Activated naive CD8-positive, alpha-beta T cell treated with anti-CD3 and anti-CD28 coated beads for 36 hours (primary cell): ENCODE results near the gene MCF2L. TPM values are rescaled to one million over a fixed set of nuclear protein-coding genes. Genes with fewer than 3 reads are reported as not detected.
"Not testable (repeated sequence)": the region's sequence is repeated elsewhere in the genome, so short reads cannot be mapped to it uniquely, and the experiment has no call there.

Experiments used
- DNase-seq: peaks from one replicate; pipeline ENCODE4 v3.0.0; 2021
- H3K27ac Mint-ChIP-seq: one replicate; pipeline ENCODE4 v1.8.0; 2022; ENCODE audit warnings: mild to moderate bottlenecking, moderate library complexity, mixed read lengths
- H3K27me3 Mint-ChIP-seq: one replicate; pipeline ENCODE4 v1.8.0; 2022; ENCODE audit warnings: mild to moderate bottlenecking, mixed read lengths
- H3K36me3 Mint-ChIP-seq: one replicate; pipeline ENCODE4 v1.8.0; 2021; ENCODE audit warnings: mild to moderate bottlenecking, mixed read lengths
- H3K4me1 Mint-ChIP-seq: one replicate; pipeline ENCODE4 v1.8.0; 2021; ENCODE audit warnings: mixed read lengths
- H3K4me3 Mint-ChIP-seq: one replicate; pipeline ENCODE4 v1.8.0; 2022; ENCODE audit warnings: mild to moderate bottlenecking, moderate library complexity, mixed read lengths
- H3K9me3 Mint-ChIP-seq: one replicate; pipeline ENCODE4 v1.8.0; 2022; ENCODE audit warnings: mixed read lengths
- total RNA-seq, 2 experiments: library from RNA; stranded (reverse); gene quantifications; one replicate each; pipeline ENCODE4 v1.2.3, GENCODE V29; 2021

Gene MCF2L
- total RNA-seq, 2 experiments from 2014 or later, result 9.3 to 10.7 TPM

DNA sequence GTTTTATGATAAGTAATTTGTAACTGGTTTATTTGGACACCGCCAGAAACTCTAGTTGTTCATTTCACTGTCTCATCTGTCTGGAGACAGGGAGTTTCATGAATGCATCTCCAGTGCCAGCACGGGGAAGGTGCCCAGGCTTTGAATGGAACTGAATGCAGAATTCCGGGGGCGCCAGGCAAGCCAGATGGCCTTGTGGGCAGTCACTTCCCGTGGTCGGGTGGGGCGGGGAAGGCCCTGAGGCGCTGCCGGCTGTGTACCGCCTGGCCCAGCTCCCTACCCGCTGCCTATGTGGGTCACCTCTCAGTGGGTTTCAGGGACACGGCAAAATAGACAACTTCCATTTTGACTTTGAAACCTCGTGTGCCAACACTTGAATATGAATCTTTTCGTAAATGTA is 28.8 kb upstream of the MCF2L start:
- Mint-ChIP-seq H3K36me3 (no peaks in the 10 kb centered on the region), H3K27ac (no peak overlapping the region), H3K4me3 (no peak overlapping the region), H3K9me3 (no peaks in the 10 kb centered on the region), H3K27me3 (peaks cover 38% of the 10 kb centered on the region), H3K4me1 (peaks cover 8% of the 10 kb centered on the region)
- no peak for DNase-seq

GRCh38 chr13:112941349-112941748 is 27.7 kb upstream of the MCF2L start:
- no peak for DNase-seq
- Mint-ChIP-seq H3K4me1 (peaks cover 8% of the 10 kb centered on the region), H3K9me3 (no peaks in the 10 kb centered on the region), H3K27ac (no peak overlapping the region), H3K27me3 (peaks cover 45% of the 10 kb centered on the region), H3K4me3 (no peak overlapping the region), H3K36me3 (no peaks in the 10 kb centered on the region)

DNA sequence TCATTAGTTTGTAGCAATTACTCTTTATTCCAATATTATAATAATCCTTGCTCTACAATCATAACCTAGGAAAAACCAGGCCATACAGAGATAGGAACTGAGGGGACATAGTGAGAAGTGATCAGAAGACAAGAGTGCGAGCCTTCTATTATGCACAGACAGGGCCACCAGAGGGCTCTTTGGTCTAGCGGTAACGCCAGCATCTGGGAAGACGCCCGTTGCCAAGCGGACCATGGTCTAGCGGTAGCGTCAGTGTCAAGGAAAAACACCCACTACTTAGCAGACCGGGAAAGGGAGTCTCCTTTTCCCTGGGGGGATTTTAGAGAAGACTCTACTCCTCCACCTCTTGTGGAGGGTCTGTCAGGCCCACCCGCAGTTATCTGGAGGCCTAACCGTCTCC is 27.2 kb upstream of the MCF2L start:
- H3K4me3 Mint-ChIP-seq, H3K4me1 Mint-ChIP-seq, H3K36me3 Mint-ChIP-seq, H3K27ac Mint-ChIP-seq, DNase-seq, H3K9me3 Mint-ChIP-seq: not testable (repeated sequence)
- peaks cover 45% of the 10 kb centered on the region for H3K27me3 Mint-ChIP-seq

DNA sequence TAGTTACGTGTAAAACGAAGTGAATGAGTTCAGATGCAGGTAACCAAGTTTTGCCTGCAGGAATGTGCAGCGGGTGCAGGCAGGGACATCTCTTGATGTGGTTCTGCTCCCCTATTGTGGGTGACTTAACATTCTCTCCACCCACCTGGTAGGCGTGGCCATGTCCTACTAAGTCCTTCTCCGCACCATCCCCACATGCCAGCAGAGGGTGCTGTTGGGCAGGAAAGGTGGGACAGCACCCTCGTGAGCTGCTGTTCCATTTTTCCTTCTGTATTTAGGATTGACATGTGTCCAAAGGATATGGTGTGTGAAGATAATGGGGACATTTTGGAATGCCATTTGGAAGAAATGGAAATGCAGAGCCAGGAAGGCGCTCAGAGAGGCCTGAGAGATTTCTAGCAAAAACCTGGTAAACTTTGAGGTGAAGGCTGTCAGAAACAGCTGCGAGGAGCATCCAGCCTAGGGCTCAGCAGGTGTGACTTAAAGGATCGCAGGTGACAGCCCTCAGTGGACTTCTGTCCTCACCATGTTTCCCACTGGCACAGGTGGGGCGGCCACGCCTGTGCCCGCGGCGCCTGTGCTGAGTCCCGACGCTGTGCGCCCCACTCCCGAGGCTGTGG is 26.2 kb upstream of the MCF2L start:
- no peak overlapping the region for H3K27ac Mint-ChIP-seq
- H3K27me3 Mint-ChIP-seq, result peaks cover 42% of the 10 kb centered on the region
- H3K9me3 Mint-ChIP-seq, result no peaks in the 10 kb centered on the region
- H3K4me3 Mint-ChIP-seq, result peak overlapping the region; percentile 76
- peak; percentile 92 for DNase-seq
- peaks cover 8% of the 10 kb centered on the region for H3K4me1 Mint-ChIP-seq
- H3K36me3 Mint-ChIP-seq, result no peaks in the 10 kb centered on the region

GRCh38 chr13:112943309-112944125 is 25.5 kb upstream of the MCF2L start:
- Mint-ChIP-seq H3K4me3 (peak overlapping the region; percentile 59), H3K9me3 (no peaks in the 10 kb centered on the region), H3K36me3 (no peaks in the 10 kb centered on the region), H3K4me1 (peaks cover 8% of the 10 kb centered on the region), H3K27me3 (peaks cover 39% of the 10 kb centered on the region), H3K27ac (no peak overlapping the region)
- peak; percentile 39 for DNase-seq

DNA sequence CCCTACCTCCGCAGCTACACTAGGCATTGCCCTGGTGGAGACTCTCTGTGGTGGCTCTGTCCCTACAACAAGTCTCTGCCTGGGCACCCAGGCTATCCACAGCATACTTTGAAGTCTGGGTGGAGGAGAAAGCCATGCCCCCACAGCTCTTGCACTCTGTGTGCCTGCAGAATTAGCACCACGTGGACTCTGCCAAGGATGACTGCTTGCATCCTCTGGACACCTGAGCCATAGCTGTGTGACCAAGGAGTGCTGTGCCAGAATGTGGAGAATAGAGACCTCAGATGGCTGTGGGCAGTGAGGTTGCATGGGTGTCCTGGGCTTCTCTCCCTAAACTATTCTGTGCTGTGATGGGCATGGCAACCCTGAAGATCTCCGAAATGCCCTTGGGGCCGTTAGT is 21.2 kb upstream of the MCF2L start:
- Mint-ChIP-seq H3K4me3 (no peak overlapping the region), H3K27ac (no peak overlapping the region), H3K9me3 (no peaks in the 10 kb centered on the region), H3K4me1 (peaks cover under 1% of the 10 kb centered on the region), H3K36me3 (no peaks in the 10 kb centered on the region), H3K27me3 (peaks cover 23% of the 10 kb centered on the region)
- no peak for DNase-seq

GRCh38 chr13:112951674-112952371 is 17.2 kb upstream of the MCF2L start:
- H3K27me3 Mint-ChIP-seq, result peaks cover 6% of the 10 kb centered on the region
- no peak overlapping the region for H3K4me3 Mint-ChIP-seq
- H3K27ac Mint-ChIP-seq, result no peak overlapping the region
- H3K4me1 Mint-ChIP-seq, result no peaks in the 10 kb centered on the region
- DNase-seq, result no peak
- no peaks in the 10 kb centered on the region for H3K36me3 Mint-ChIP-seq
- H3K9me3 Mint-ChIP-seq, result no peaks in the 10 kb centered on the region

DNA sequence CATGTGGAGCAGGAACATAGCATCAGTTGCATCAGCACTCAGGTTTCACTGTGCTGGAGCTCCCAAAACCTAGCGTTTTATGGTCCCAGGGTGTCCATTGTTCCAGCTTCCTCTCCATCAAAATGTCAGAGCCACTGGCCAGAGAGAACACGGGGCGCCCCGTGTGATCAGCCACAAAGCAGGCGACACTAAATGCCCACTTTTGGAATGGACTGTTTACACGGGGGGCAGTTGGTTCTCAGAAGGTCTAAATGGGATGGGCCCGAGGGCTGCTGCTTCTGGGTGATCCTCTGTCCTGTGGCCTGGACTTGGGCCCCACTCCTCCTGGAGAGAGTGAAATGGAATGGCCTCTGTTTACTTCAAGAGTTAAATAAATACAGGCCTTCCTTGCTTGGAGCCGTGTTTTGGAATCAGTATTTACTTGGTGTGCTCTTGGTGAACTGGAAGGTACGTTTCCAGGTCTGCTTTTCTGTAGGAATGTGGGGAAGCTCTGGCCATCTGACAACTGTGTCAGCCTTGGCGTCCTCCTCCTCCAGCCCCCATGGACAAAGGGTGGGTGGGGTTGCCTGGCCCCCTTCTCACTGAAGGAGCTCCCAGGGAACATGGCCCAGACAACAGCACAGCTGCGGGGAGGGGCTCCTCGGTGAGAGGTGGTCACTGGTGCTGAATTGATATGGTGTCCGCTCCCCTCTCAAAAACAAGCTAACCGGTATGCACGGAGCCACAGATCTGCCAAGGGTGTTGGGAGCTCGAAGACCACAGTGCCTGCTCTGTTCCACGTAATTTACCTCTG is 16.1 kb upstream of the MCF2L start:
- Mint-ChIP-seq H3K9me3 (no peaks in the 10 kb centered on the region), H3K4me1 (no peaks in the 10 kb centered on the region), H3K27me3 (peaks cover 6% of the 10 kb centered on the region), H3K4me3 (no peak overlapping the region), H3K36me3 (no peaks in the 10 kb centered on the region), H3K27ac (no peak overlapping the region)
- DNase-seq, result no peak

DNA sequence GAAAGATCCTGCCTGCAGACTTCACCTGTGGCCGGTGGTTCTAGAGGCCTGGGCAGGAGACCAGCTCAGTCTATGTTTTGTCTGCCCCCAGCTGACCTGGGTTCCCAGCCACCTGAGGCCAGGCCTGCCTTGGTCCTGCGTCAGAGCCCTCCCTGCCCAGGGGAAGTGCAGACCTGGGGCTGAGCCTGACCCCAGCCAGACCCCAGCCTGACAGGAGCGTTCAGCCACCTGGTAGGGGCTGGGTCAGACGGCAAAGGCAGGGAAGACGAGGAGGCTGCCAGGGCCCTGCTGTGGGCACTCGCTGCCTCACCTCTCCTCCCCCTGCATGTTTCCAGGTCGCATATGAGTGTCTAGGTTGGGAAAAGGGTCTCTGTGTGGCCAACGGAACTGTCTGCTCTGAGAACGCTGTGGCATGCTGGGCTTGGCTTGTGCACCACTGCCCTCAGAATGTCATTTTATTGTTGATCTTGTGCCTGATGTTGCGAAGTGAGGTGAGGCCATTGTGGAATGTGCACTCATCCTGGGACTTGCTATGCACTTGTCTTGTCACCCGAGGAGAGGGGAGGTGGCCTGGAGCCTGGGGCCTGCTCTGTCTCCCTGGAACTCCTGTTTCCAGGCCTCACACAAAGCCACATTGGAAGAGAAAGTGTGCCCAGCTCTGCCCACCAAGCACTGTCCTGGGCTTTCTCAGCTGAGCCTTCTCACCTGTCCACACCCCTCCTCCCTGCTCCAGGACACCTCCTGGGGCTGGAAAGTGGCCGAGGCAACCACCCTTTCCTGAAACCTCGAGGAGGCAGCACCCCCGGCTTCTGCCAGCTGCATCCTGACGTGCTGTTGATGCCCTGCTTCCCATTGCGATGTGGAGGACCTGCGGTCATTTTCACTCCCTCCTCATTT is 15.2 kb upstream of the MCF2L start:
- H3K4me1 Mint-ChIP-seq, result no peaks in the 10 kb centered on the region
- H3K27ac Mint-ChIP-seq, result no peak overlapping the region
- H3K9me3 Mint-ChIP-seq, result no peaks in the 10 kb centered on the region
- peaks cover 6% of the 10 kb centered on the region for H3K27me3 Mint-ChIP-seq
- no peak overlapping the region for H3K4me3 Mint-ChIP-seq
- H3K36me3 Mint-ChIP-seq, result no peaks in the 10 kb centered on the region
- DNase-seq, result no peak

- no peak for DNase-seq
- H3K9me3 Mint-ChIP-seq, result no peaks in the 10 kb centered on the region
- H3K27ac Mint-ChIP-seq, result no peak overlapping the region
- H3K27me3 Mint-ChIP-seq, result peaks cover 2% of the 10 kb centered on the region
- H3K36me3 Mint-ChIP-seq, result no peaks in the 10 kb centered on the region
- H3K4me1 Mint-ChIP-seq, result no peaks in the 10 kb centered on the region
- H3K4me3 Mint-ChIP-seq, result no peak overlapping the region
Observed at GRCh38 chr13:112954488-112955270, 14.3 kb upstream of the MCF2L start.

DNA sequence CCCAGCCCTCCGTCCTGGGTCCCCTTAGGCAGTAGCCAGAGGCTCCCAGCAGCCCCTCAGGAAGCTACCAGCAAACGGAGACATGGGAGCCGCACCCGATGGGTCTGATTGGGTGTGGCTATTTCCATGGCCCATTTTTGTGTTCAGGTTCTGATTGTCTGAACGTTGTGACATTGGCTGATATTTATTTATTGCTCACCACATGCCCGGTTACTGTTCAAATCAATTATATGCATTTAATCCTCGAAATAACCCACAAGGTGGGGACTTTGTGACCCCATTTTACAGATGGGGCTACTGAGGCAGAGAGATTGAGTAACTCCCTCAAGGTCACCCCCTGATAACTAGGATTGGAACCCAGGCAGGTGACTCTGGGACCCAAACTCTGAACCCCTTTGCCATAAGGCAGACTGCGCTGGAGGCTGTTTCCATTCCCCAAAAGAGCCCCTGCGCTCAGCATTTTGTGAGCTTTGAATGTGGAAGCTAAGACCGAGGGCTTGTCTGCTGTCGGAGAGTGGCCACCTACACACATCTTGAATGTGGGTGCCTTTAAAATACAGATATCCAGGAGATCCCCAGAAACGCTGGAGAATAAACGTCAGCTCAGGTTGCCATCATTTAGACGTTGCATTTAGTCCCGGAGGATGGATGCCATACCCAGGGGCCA is 13.6 kb upstream of the MCF2L start:
- no peak overlapping the region for H3K27ac Mint-ChIP-seq
- H3K4me3 Mint-ChIP-seq, result no peak overlapping the region
- no peak for DNase-seq
- H3K9me3 Mint-ChIP-seq, result no peaks in the 10 kb centered on the region
- H3K36me3 Mint-ChIP-seq, result no peaks in the 10 kb centered on the region
- no peaks in the 10 kb centered on the region for H3K4me1 Mint-ChIP-seq
- no peaks in the 10 kb centered on the region for H3K27me3 Mint-ChIP-seq

DNA sequence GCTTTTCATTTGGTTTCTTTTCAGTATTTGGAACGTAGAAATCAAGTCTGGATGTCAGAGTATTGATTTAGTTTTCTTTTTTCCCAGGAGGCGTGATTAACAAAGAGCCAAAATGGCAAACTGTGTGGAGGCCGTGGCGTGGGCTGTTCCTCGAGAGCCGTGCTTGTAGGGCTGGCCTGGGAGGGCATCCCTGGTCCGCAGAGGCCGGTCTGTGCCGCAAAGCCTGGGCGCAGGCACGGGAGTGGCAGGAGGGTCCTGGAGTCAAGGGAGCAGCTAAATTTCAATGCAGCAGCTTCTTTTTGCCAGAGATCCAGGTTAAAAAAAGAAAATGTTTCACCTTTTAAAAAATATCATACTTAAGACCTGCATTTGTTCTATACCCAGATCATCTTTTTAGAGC is 13.1 kb upstream of the MCF2L start:
- no peak overlapping the region for H3K27ac Mint-ChIP-seq
- no peak for DNase-seq
- no peaks in the 10 kb centered on the region for H3K36me3 Mint-ChIP-seq

DNA sequence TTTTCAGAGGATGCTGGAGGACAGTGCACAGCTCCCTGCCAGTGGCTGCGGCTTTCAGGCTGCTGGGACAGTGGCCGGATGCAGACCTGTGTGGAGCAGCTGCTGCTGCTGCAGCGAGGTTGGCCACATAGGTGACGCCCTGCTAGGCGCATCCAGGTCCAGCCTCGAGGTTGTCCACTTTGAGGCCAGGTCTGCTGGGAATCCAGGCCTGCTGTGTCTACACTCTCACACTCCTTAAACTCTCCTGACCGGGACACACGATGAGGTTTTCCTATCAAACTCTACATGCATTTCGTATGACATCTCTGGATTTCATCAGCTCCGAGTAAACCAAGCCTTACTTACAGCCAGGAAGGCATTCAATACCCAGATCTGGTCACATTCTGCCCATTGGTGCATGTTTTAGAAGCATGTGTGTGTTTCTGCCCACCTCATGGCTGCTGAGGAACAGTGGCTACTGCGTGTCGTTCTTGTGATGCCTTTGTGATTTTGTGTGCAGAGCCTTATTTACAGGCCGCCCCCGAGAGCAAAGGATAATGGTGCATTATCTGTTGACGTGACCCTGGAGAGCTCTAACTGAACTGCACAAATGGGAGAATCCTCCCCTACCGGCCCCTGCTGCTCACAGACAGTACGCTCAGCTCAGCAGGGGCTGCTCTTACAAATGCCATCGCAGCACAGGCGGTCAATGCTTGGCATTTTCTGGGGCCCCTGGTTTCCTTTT is 12.3 kb upstream of the MCF2L start:
- Mint-ChIP-seq H3K9me3 (no peaks in the 10 kb centered on the region), H3K27me3 (no peaks in the 10 kb centered on the region), H3K4me1 (no peaks in the 10 kb centered on the region), H3K27ac (no peak overlapping the region), H3K4me3 (no peak overlapping the region), H3K36me3 (no peaks in the 10 kb centered on the region)
- no peak for DNase-seq

More for the DNA sequence above, 13.1 kb upstream of the MCF2L start:
- H3K9me3 Mint-ChIP-seq, result no peaks in the 10 kb centered on the region
- no peaks in the 10 kb centered on the region for H3K27me3 Mint-ChIP-seq
- H3K4me3 Mint-ChIP-seq, result no peak overlapping the region
- H3K4me1 Mint-ChIP-seq, result no peaks in the 10 kb centered on the region
